ENCODE measurements around the gene CNOT2.
"Not testable (repeated sequence)": the region's sequence is repeated elsewhere in the genome, so short reads cannot be mapped to it uniquely, and the experiment has no call there.

The CNOT2 gene

GRCh38 chr12:70366581-70367257 lies 123.5 kb downstream of the CNOT2 start:
- DNase-seq (ENCODE audit: low spot score): no peak

GRCh38 chr12:70367258-70368141 lies 124.3 kb downstream of the CNOT2 start:
- DNase-seq (ENCODE audit: low spot score): peak; percentile 38

GRCh38 chr12:70372881-70373280 lies 129.6 kb downstream of the CNOT2 start:
- no peak for DNase-seq (ENCODE audit: low spot score)

GRCh38 chr12:70379846-70380245 lies 136.6 kb downstream of the CNOT2 start:
- DNase-seq (ENCODE audit: low spot score): no peak

- DNase-seq (ENCODE audit: low spot score): no peak
Measured at GRCh38 chr12:70383484-70383883, 140.3 kb downstream of the CNOT2 start.

GRCh38 chr12:70383886-70384285 lies 140.7 kb downstream of the CNOT2 start:
- no peak for DNase-seq (ENCODE audit: low spot score)

- no peak for DNase-seq (ENCODE audit: low spot score)
Measured at GRCh38 chr12:70386771-70387170, 143.5 kb downstream of the CNOT2 start.

- no peak for DNase-seq (ENCODE audit: low spot score)
Measured at GRCh38 chr12:70389678-70390077, 146.4 kb downstream of the CNOT2 start.

GRCh38 chr12:70392631-70393030 lies 149.4 kb downstream of the CNOT2 start:
- not testable (repeated sequence) for DNase-seq (ENCODE audit: low spot score)

GRCh38 chr12:70393787-70394499 lies 150.7 kb downstream of the CNOT2 start:
- no peak for DNase-seq (ENCODE audit: low spot score)

GRCh38 chr12:70398002-70398401 lies 154.8 kb downstream of the CNOT2 start:
- DNase-seq (ENCODE audit: low spot score): no peak

- no peak for DNase-seq (ENCODE audit: low spot score)
Measured at GRCh38 chr12:70398862-70399261, 155.6 kb downstream of the CNOT2 start.

- no peak for DNase-seq (ENCODE audit: low spot score)
Measured at GRCh38 chr12:70399311-70399710, 156.1 kb downstream of the CNOT2 start.

- DNase-seq (ENCODE audit: low spot score): no peak
Measured at GRCh38 chr12:70400124-70400523, 156.9 kb downstream of the CNOT2 start.

GRCh38 chr12:70402597-70402996 lies 159.4 kb downstream of the CNOT2 start:
- DNase-seq (ENCODE audit: low spot score): peak; percentile 22

- no peak for DNase-seq (ENCODE audit: low spot score)
Measured at GRCh38 chr12:70403826-70404225, 160.6 kb downstream of the CNOT2 start.

Data from globus pallidus (tissue), 1 donor.